Measurements from ENCODE around the gene STX1A.

The STX1A gene

GRCh38 chr7:73671322-73671661, 48.2 kb downstream of the STX1A start:
- TF ChIP-seq CTCF (IDR thresholded peaks at IDR 0.05) = no peak
- Histone ChIP-seq H3K4me3 (no peak overlapping the region), H3K27ac (no peak overlapping the region)
- no peak for DNase-seq (ENCODE audit: low spot score)

DNA sequence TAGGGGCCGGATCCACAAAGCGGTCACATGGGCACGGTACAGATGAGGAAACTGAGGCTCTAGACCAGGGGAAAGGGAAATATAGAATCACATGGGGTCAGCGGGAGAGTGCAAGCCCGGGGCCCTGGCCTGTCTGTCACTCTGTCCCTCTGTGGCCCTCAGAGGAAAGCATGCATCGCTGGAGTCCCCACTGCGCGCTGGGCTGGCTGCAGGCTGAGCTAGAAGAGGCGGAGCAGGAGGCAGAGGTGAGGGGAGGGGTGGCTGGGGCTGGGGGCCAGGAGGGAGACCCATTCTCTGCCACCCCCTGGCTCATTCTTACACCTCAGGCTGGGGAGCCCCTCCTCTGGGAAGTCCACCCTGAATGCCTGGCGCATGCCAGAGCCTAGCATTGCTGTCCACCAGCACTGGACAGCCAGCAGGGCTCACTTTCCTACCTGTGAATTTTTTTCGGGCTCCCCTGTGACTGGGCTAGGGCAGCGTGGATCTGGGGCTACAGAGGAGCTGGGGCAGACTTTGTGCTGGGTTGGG, 49.5 kb downstream of the STX1A start:
- no peak for DNase-seq (ENCODE audit: low spot score)
- H3K4me3 ChIP-seq = no peak overlapping the region
- no peak for TF ChIP-seq CTCF (IDR thresholded peaks at IDR 0.05)

GRCh38 chr7:73669288-73669701, 50.2 kb downstream of the STX1A start:
- TF ChIP-seq CTCF (IDR thresholded peaks at IDR 0.05) = no peak
- no peak overlapping the region for H3K4me3 ChIP-seq
- H3K27ac ChIP-seq = no peak overlapping the region
- DNase-seq (ENCODE audit: low spot score) = no peak

More for the DNA sequence above, 49.5 kb downstream of the STX1A start:
- H3K27ac ChIP-seq = no peak overlapping the region

DNA sequence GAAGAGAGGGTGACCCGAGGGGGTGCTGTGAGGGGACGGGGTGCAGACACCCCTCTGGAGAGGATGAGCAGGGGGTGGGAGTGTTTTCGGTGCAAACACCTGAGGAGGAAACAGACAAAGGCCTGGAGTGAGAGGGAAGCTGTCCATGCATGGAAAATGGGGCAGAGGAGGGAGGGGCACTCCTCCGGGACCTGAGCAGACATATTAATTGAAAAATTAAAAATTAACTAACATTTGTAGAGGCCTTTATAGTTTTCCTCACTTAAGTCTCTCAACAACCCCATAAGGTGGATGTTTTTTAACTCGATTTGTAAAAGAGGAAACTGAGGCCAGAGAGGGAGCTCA, 50.6 kb downstream of the STX1A start:
- no peak for DNase-seq (ENCODE audit: low spot score)
- peak overlapping the region; percentile 86 for H3K4me3 ChIP-seq
- TF ChIP-seq CTCF (IDR thresholded peaks at IDR 0.05) = no peak
- no peak overlapping the region for H3K27ac ChIP-seq

GRCh38 chr7:73668103-73668885, 51.2 kb downstream of the STX1A start:
- DNase-seq (ENCODE audit: low spot score) = no peak
- H3K27ac ChIP-seq = no peak overlapping the region
- TF ChIP-seq CTCF (IDR thresholded peaks at IDR 0.05) = no peak
- H3K4me3 ChIP-seq = peak overlapping the region; percentile 86

GRCh38 chr7:73667344-73668102, 51.9 kb downstream of the STX1A start, which contains the start of gene VPS37D:
TSS of gene VPS37D (plus strand) at chr7:73667831. CDS start at chr7:73667959, 128 bp downstream.
- DNase-seq (ENCODE audit: low spot score) = peak; percentile 87
- Histone ChIP-seq H3K4me3 (peak within 1 kb of the TSS; percentile 86), H3K27ac (no peak within 1 kb of the TSS)
- peak; percentile 80 for TF ChIP-seq CTCF (IDR thresholded peaks at IDR 0.05)
